GM12878 (cell line): ENCODE results near the gene GALNT17. TPM values are rescaled to one million over a fixed set of nuclear protein-coding genes. Genes with fewer than 3 reads are reported as not detected.

Experiments used
- ATAC-seq: fragments of 200-7000 bp; cut with Tn5 transposase; 3 replicates; pipeline ENCODE4 v1.9.1; 2020; ENCODE audit warnings: mild to moderate bottlenecking, moderate library complexity
- BruUV-seq: library from RNA; stranded (reverse); fragments of 400-500 nt; replicated peaks from 2 replicates; lab custom pipeline; 2021; lab: Mats Ljungman, UMichigan
- CTCF ChIA-PET: fragments of 300-600 bp; sonication (Branson Sonifier 250); formaldehyde crosslinking; extraction: SDS; loops from one replicate; lab custom pipeline; 2021; ENCODE audit warnings: inconsistent platforms; lab: Yijun Ruan, JAX
- POLR2A ChIA-PET: fragments of 350-600 bp; formaldehyde crosslinking; extraction: SDS; loops from one replicate; lab custom pipeline; 2021; ENCODE audit warnings: inconsistent platforms; lab: Charles Lee
- RAD21 ChIA-PET: fragments of 300-600 bp; sonication (Branson Sonifier 250); formaldehyde crosslinking; loops from one replicate; lab custom pipeline; 2023; ENCODE audit warnings: antibody characterized with exemption; ENCODE audit not compliant: unreplicated experiment; lab: Charles Lee
- SMC1A ChIA-PET: fragments of 300-600 bp; sonication (Branson Sonifier 250); formaldehyde crosslinking; loops from one replicate; lab custom pipeline; 2023; ENCODE audit not compliant: unreplicated experiment, uncharacterized antibody; lab: Charles Lee
- DNase-seq: peaks from one replicate; pipeline ENCODE4 v3.0.0-alpha.2; 2011; ENCODE audit warnings: low read depth, low spot score
- FAIRE-seq: peaks from 3 replicates; lab custom pipeline; 2011; peaks lifted over from hg19 to GRCh38; lab: Jason Lieb, UNC
- H2AFZ ChIP-seq: 2 replicates; pipeline ENCODE4 v1.6.0; 2011; ENCODE audit warnings: low read depth, low read length, control low read depth; ENCODE audit not compliant: control insufficient read depth
- H3K27ac ChIP-seq: 2 replicates; pipeline ENCODE4 v1.5.1; 2011; ENCODE audit warnings: control low read depth; ENCODE audit not compliant: control insufficient read depth, insufficient read depth
- H3K27me3 ChIP-seq, 2 experiments: replicated peaks in 1 of 2; 2 replicates each; pipeline versions ENCODE4 v1.6.0 to v1.6.1; 2011; ENCODE audit warnings: low read length in 1 of 2; ENCODE audit not compliant: control insufficient read depth in 2 of 2, insufficient read depth in 2 of 2
- H3K36me3 ChIP-seq, 2 experiments: 2 replicates each; pipeline ENCODE4 v1.5.1; 2011; ENCODE audit warnings: low read length in 1 of 2; ENCODE audit not compliant: control insufficient read depth in 2 of 2, insufficient read depth in 2 of 2
- H3K4me1 ChIP-seq: 2 replicates; pipeline ENCODE4 v1.6.1; 2011; ENCODE audit warnings: mild to moderate bottlenecking, low read length, moderate library complexity, mixed read lengths; ENCODE audit not compliant: control insufficient read depth, insufficient read depth
- H3K4me2 ChIP-seq: 2 replicates; pipeline ENCODE4 v1.6.0; 2011; ENCODE audit warnings: control low read depth; ENCODE audit not compliant: control insufficient read depth, insufficient read depth
- H3K4me3 ChIP-seq: fragments of 200-600 bp; sonication (generic); 2 replicates; pipeline ENCODE4 v1.5.1; 2016
- H3K79me2 ChIP-seq: 2 replicates; pipeline ENCODE4 v1.6.0; 2011; ENCODE audit warnings: low read length; ENCODE audit not compliant: control insufficient read depth, insufficient read depth
- H3K9ac ChIP-seq: 2 replicates; pipeline ENCODE4 v1.8.0; 2011; ENCODE audit warnings: low read length, control low read depth, mixed read lengths; ENCODE audit not compliant: control insufficient read depth, insufficient read depth
- H3K9me3 ChIP-seq: replicated peaks from 3 replicates; pipeline ENCODE4 v1.5.1; 2011; ENCODE audit warnings: mild to moderate bottlenecking, low read length; ENCODE audit not compliant: control insufficient read depth, insufficient read depth
- H4K20me1 ChIP-seq: 2 replicates; pipeline ENCODE4 v1.6.0; 2011; ENCODE audit not compliant: control insufficient read depth, insufficient read depth
- CREM ChIP-seq: IDR thresholded peaks from 2 replicates; pipeline ENCODE4 v1.6.1; 2014; ENCODE audit warnings: antibody characterized with exemption, low read depth
- ELK1 ChIP-seq: IDR thresholded peaks from 2 replicates; pipeline ENCODE4 v1.6.1; 2012; ENCODE audit warnings: low read depth, low read length, improper control_type of control experiment
- HCFC1 ChIP-seq: fragments of 150-350 bp; IDR thresholded peaks from 2 replicates; pipeline ENCODE4 v1.6.1; 2014; ENCODE audit warnings: low read length
- HDGF ChIP-seq: fragments of 450-650 bp; IDR thresholded peaks from 2 replicates; pipeline ENCODE4 v1.6.1; 2016; ENCODE audit warnings: antibody characterized with exemption
- IKZF2 ChIP-seq, 2 experiments: fragments of 450-650 bp; IDR thresholded peaks; 2 replicates each; pipeline ENCODE4 v1.6.1; 2017; ENCODE audit warnings: mild to moderate bottlenecking in 2 of 2, moderate library complexity in 2 of 2
- JUNB ChIP-seq: IDR thresholded peaks from 2 replicates; pipeline ENCODE4 v1.6.1; 2016; ENCODE audit warnings: antibody characterized with exemption, mild to moderate bottlenecking
- NR2C2 ChIP-seq: IDR thresholded peaks from 2 replicates; pipeline ENCODE4 v1.6.1; 2011; ENCODE audit warnings: borderline replicate concordance, low read depth; ENCODE audit not compliant: control insufficient read depth, insufficient read length
- RAD21 ChIP-seq: IDR thresholded peaks from 2 replicates; pipeline ENCODE4 v1.6.1; 2011; ENCODE audit warnings: mild to moderate bottlenecking, low read depth, low read length, moderate library complexity; ENCODE audit not compliant: insufficient read depth
- RBBP5 ChIP-seq: fragments of 200-600 bp; sonication (generic); conservative IDR thresholded peaks from 2 replicates; pipeline ENCODE4 v1.6.1; 2016
- SP1 ChIP-seq: IDR thresholded peaks from one replicate; pipeline ENCODE4 v1.6.1; 2011; ENCODE audit warnings: low read depth, low read length
- SREBF1 ChIP-seq: IDR thresholded peaks from 2 replicates; pipeline ENCODE4 v1.6.1; 2012; ENCODE audit warnings: mild to moderate bottlenecking, low read length
- SUZ12 ChIP-seq: fragments of 200-600 bp; sonication (generic); IDR thresholded peaks from one replicate; pipeline ENCODE4 v1.6.1; 2018; ENCODE audit warnings: antibody characterized with exemption, mild to moderate bottlenecking; ENCODE audit not compliant: unreplicated experiment
- YY1 ChIP-seq: IDR thresholded peaks from 2 replicates; pipeline ENCODE4 v1.6.1; 2011; ENCODE audit warnings: low read depth, mild to moderate bottlenecking, low read length
- ZNF24 ChIP-seq: fragments of 450-650 bp; IDR thresholded peaks from 2 replicates; pipeline ENCODE4 v1.6.1; 2017; ENCODE audit warnings: antibody characterized with exemption, mild to moderate bottlenecking
- WGBS: methylation state at CpG from one replicate; pipeline ENCODE4 v1.1.6; 2016; ENCODE audit warnings: low lambda C conversion rate; ENCODE audit not compliant: insufficient replicate concordance, insufficient coverage; ENCODE audit errors: missing lambda C conversion rate; 5-methylcytosine and 5-hydroxymethylcytosine counted together
- in situ Hi-C: fragments of 300-500 bp; cut with MboI; formaldehyde crosslinking; loops from 9 replicates; pipeline ENCODE4 v1.14.3; 2018; ENCODE audit warnings: mixed read lengths
- intact Hi-C: fragments of 100-400 bp; cut with micrococcal nuclease; formaldehyde crosslinking; loops from one replicate; pipeline ENCODE4 v1.14.2; 2022; ENCODE audit not compliant: unreplicated experiment
- polyA plus RNA-seq, 11 experiments: library from polyadenylated mRNA; depleted of rRNA in 4 of 11; unstranded in 6 of 11; stranded (reverse) in 5 of 11; fragments of >200 nt; fragmentation: Nextera tagmentation in 4 of 11; fragmentation: Illumina TruSeq in 1 of 11; extraction: Ambion mirVana in 4 of 11; extraction: Trizol in 1 of 11; gene quantifications; 1 replicate in 1 of 11; 2 replicates in 10 of 11; pipeline versions ENCODE4 v1.2.1 to v1.2.3, GENCODE V29; 2011 to 2016; ENCODE audit warnings: inconsistent platforms in 2 of 11, missing spikeins in 2 of 11, low read depth in 1 of 11
- total RNA-seq, 4 experiments: library from RNA; depleted of rRNA in 3 of 4; stranded (reverse); fragments of >200 nt in 3 of 4; fragmentation: Illumina TruSeq in 1 of 4; extraction: Trizol in 1 of 4; gene quantifications; 2 replicates each; pipeline versions ENCODE4 v1.2.1 to v1.2.3, GENCODE V29; 2013 to 2021
- TF ChIP-seq, protein P1 (sequence below), 3 experiments: IDR thresholded peaks in 2 of 3; conservative IDR thresholded peaks in 1 of 3; 2 replicates each; pipeline ENCODE4 v1.5.1; 2011; ENCODE audit warnings: low read depth in 3 of 3, low read length in 3 of 3, mild to moderate bottlenecking in 3 of 3, control low read depth in 2 of 3, moderate library complexity in 2 of 3, inconsistent platforms in 1 of 3, mixed read lengths in 1 of 3; ENCODE audit not compliant: control insufficient read depth in 2 of 3, insufficient read depth in 1 of 3; ENCODE audit errors: extremely low read depth in 1 of 3
- TF ChIP-seq, protein P2 (sequence below): IDR thresholded peaks from 2 replicates; pipeline ENCODE4 v1.6.1; 2011; ENCODE audit warnings: low read depth, low read length, improper control_type of control experiment, borderline replicate concordance

Gene GALNT17
- total and polyA plus RNA-seq, 10 of the 15 experiments (the other 5 are each of a cell fraction or from before 2014, with no cell fraction given): 0.12 to 0.15 TPM; not detected in 8

GRCh38 chr7:71740174-71740560 is 608.2 kb downstream of the GALNT17 start:
- intact Hi-C loops: no loop called here
- CTCF ChIA-PET: no interaction called here
- H4K20me1 ChIP-seq: no peaks in the 10 kb centered on the region
- no peak overlapping the region for H3K27ac ChIP-seq
- RAD21 ChIA-PET: no interaction called here
- ATAC-seq (no peak), FAIRE-seq (no peak), DNase-seq (no peak)
- SMC1A ChIA-PET: no interaction called here
- no peaks in the 10 kb centered on the region for H3K9me3 ChIP-seq
- H3K79me2 ChIP-seq: no peaks in the 10 kb centered on the region
- no peaks in the 10 kb centered on the region for H3K27me3 ChIP-seq
- no peak overlapping the region for H2AFZ ChIP-seq
- no peak overlapping the region for H3K4me2 ChIP-seq
- H3K36me3 ChIP-seq: no peaks in the 10 kb centered on the region
- H3K4me1 ChIP-seq: no peaks in the 10 kb centered on the region
- no peak overlapping the region for H3K9ac ChIP-seq
- no peak for TF ChIP-seq SREBF1
- WGBS: 40% methylated on average over 5 of the region's 5 CpGs
- no peak overlapping the region for H3K4me3 ChIP-seq
- BruUV-seq: no TSS peak
- in situ Hi-C loops: loop anchor here (25.0 kb wide), 1 partner anchor 1047 kb away; no protein-coding TSS in a partner anchor
- POLR2A ChIA-PET: no interaction called here

GRCh38 chr7:71746006-71746405 is 614.1 kb downstream of the GALNT17 start:
- no peak overlapping the region for H2AFZ ChIP-seq
- RAD21 ChIA-PET: no interaction called here
- intact Hi-C loops (no loop called here), in situ Hi-C loops (loop anchor here (25.0 kb wide), 1 partner anchor 1041 kb away; no protein-coding TSS in a partner anchor)
- no peaks in the 10 kb centered on the region for H3K4me1 ChIP-seq
- no peak overlapping the region for H3K27ac ChIP-seq
- H3K27me3 ChIP-seq: no peaks in the 10 kb centered on the region
- no peak overlapping the region for H3K4me2 ChIP-seq
- H3K79me2 ChIP-seq: no peaks in the 10 kb centered on the region
- H4K20me1 ChIP-seq: no peaks in the 10 kb centered on the region
- ATAC-seq (no peak), FAIRE-seq (no peak), DNase-seq (no peak)
- H3K9me3 ChIP-seq: no peaks in the 10 kb centered on the region; the same call in 2 of the 3 replicates
- SMC1A ChIA-PET: no interaction called here
- POLR2A ChIA-PET: no interaction called here
- CTCF ChIA-PET: interaction anchor here (0.9 kb wide), 1 partner anchor 917 kb away, joined by 3 read pairs; no protein-coding TSS in a partner anchor
- BruUV-seq: no TSS peak
- whole genome bisulfite sequencing: 57% methylated on average over 5 of the region's 5 CpGs
- H3K4me3 ChIP-seq: no peak overlapping the region
- no peaks in the 10 kb centered on the region for H3K36me3 ChIP-seq
- H3K9ac ChIP-seq: no peak overlapping the region
- TF ChIP-seq YY1: no peak
- TF ChIP-seq, protein P1, sequence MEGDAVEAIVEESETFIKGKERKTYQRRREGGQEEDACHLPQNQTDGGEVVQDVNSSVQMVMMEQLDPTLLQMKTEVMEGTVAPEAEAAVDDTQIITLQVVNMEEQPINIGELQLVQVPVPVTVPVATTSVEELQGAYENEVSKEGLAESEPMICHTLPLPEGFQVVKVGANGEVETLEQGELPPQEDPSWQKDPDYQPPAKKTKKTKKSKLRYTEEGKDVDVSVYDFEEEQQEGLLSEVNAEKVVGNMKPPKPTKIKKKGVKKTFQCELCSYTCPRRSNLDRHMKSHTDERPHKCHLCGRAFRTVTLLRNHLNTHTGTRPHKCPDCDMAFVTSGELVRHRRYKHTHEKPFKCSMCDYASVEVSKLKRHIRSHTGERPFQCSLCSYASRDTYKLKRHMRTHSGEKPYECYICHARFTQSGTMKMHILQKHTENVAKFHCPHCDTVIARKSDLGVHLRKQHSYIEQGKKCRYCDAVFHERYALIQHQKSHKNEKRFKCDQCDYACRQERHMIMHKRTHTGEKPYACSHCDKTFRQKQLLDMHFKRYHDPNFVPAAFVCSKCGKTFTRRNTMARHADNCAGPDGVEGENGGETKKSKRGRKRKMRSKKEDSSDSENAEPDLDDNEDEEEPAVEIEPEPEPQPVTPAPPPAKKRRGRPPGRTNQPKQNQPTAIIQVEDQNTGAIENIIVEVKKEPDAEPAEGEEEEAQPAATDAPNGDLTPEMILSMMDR (IDR thresholded peaks at IDR 0.05 in 2 of 3, conservative IDR thresholded peaks at IDR 0.05 in 1 of 3; ENCODE audit: control insufficient read depth in 2 of 3, extremely low read depth in 1 of 3, insufficient read depth in 1 of 3, low read depth in 3 of 3, low read length in 3 of 3): no peak
- no peak for TF ChIP-seq NR2C2
- no peak for TF ChIP-seq ZNF24
- TF ChIP-seq RBBP5: no peak
- no peak for TF ChIP-seq ELK1
- no peak for TF ChIP-seq JUNB
- TF ChIP-seq SP1: no peak
- no peak for TF ChIP-seq RAD21
- no peak for TF ChIP-seq IKZF2 (IDR thresholded peaks at IDR 0.05)
- TF ChIP-seq HDGF: no peak
- no peak for TF ChIP-seq SUZ12
- no peak for TF ChIP-seq HCFC1
- no peak for TF ChIP-seq CREM
- TF ChIP-seq, protein P2, sequence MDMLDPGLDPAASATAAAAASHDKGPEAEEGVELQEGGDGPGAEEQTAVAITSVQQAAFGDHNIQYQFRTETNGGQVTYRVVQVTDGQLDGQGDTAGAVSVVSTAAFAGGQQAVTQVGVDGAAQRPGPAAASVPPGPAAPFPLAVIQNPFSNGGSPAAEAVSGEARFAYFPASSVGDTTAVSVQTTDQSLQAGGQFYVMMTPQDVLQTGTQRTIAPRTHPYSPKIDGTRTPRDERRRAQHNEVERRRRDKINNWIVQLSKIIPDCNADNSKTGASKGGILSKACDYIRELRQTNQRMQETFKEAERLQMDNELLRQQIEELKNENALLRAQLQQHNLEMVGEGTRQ: no peak
